IMR-90 (cell line): ENCODE measurements around the gene RAD51C. TPM values are rescaled to one million over a fixed set of nuclear protein-coding genes. Genes with fewer than 3 reads are reported as not detected.

Source experiments
- ATAC-seq: fragments of 200-7000 bp; cut with Tn5 transposase; 2 replicates; pipeline ENCODE4 v1.9.1; 2020; ENCODE audit warnings: low read depth, mild to moderate bottlenecking, moderate library complexity
- BruUV-seq: library from RNA; stranded (reverse); fragments of 400-500 nt; replicated peaks from 2 replicates; lab custom pipeline; 2021; lab: Mats Ljungman, UMichigan
- CTCF ChIA-PET: fragments of 300-600 bp; formaldehyde crosslinking; extraction: SDS; loops from one replicate; lab custom pipeline; 2021; ENCODE audit warnings: antibody characterized with exemption; lab: Yijun Ruan, JAX
- POLR2A ChIA-PET: fragments of 300-600 bp; sonication (Branson Sonifier 250); formaldehyde crosslinking; loops from one replicate; lab custom pipeline; 2022; ENCODE audit warnings: antibody characterized with exemption; ENCODE audit not compliant: unreplicated experiment; lab: Charles Lee
- DNase-seq: peaks from one replicate; pipeline ENCODE4 v3.0.0; 2013
- H2AFZ ChIP-seq: replicated peaks from 2 replicates; pipeline ENCODE3; 2013; ENCODE audit warnings: low read length, mild to moderate bottlenecking; ENCODE audit not compliant: poor library complexity
- H2AK5ac ChIP-seq: 2 replicates; pipeline ENCODE4 v1.6.1; 2013; ENCODE audit warnings: low read depth, low read length, inconsistent platforms
- H2AK9ac ChIP-seq: replicated peaks from 2 replicates; pipeline ENCODE3; 2013; ENCODE audit warnings: mild to moderate bottlenecking, low read depth, low read length, moderate library complexity; ENCODE audit not compliant: poor library complexity
- H2BK120ac ChIP-seq: 2 replicates; pipeline ENCODE4 v1.6.1; 2013; ENCODE audit warnings: low read depth, low read length, inconsistent platforms
- H2BK15ac ChIP-seq: 3 replicates; pipeline ENCODE4 v1.6.1; 2013; ENCODE audit warnings: low read depth, low read length, inconsistent platforms
- H2BK20ac ChIP-seq: 2 replicates; pipeline ENCODE4 v1.6.1; 2013; ENCODE audit warnings: low read depth, mild to moderate bottlenecking, inconsistent platforms, low read length, moderate library complexity
- H2BK5ac ChIP-seq: 2 replicates; pipeline ENCODE4 v1.6.1; 2013; ENCODE audit warnings: mild to moderate bottlenecking, low read depth, low read length, inconsistent platforms; ENCODE audit not compliant: poor library complexity, severe bottlenecking
- H3K14ac ChIP-seq: replicated peaks from 2 replicates; pipeline ENCODE4 v1.6.1; 2013; ENCODE audit warnings: low read depth, low read length, inconsistent platforms
- H3K18ac ChIP-seq: 2 replicates; pipeline ENCODE4 v1.6.1; 2013; ENCODE audit warnings: low read depth, low read length, control low read depth
- H3K23ac ChIP-seq: 2 replicates; pipeline ENCODE4 v1.6.1; 2013; ENCODE audit warnings: low read depth, low read length, inconsistent platforms
- H3K27ac ChIP-seq: 2 replicates; pipeline ENCODE4 v1.5.1; 2013; ENCODE audit warnings: mild to moderate bottlenecking, control low read depth, low read length; ENCODE audit not compliant: insufficient read depth
- H3K27me3 ChIP-seq: 2 replicates; pipeline ENCODE4 v1.6.1; 2013; ENCODE audit warnings: low read length; ENCODE audit not compliant: control insufficient read depth, insufficient read depth
- H3K36me3 ChIP-seq: 2 replicates; pipeline ENCODE4 v1.6.1; 2013; ENCODE audit warnings: low read length, mixed read lengths; ENCODE audit not compliant: control insufficient read depth, insufficient read depth
- H3K4ac ChIP-seq: 2 replicates; pipeline ENCODE4 v1.6.1; 2013; ENCODE audit warnings: low read depth, low read length, inconsistent platforms
- H3K4me1 ChIP-seq: 2 replicates; pipeline ENCODE4 v1.6.1; 2013; ENCODE audit warnings: low read length, mixed read lengths; ENCODE audit not compliant: control insufficient read depth, insufficient read depth
- H3K4me2 ChIP-seq: 2 replicates; pipeline ENCODE4 v1.6.1; 2013; ENCODE audit warnings: low read depth, mild to moderate bottlenecking, control low read depth, low read length, moderate library complexity
- H3K4me3 ChIP-seq: 2 replicates; pipeline ENCODE4 v1.5.1; 2013; ENCODE audit warnings: low read depth, mild to moderate bottlenecking, control low read depth, low read length, moderate library complexity; ENCODE audit not compliant: insufficient read depth
- H3K56ac ChIP-seq: 2 replicates; pipeline ENCODE4 v1.6.1; 2013; ENCODE audit warnings: low read length, inconsistent platforms; ENCODE audit not compliant: insufficient read depth; ENCODE audit errors: extremely low read depth
- H3K79me1 ChIP-seq, 2 experiments: 2 replicates each; pipeline ENCODE4 v1.6.1; 2013; ENCODE audit warnings: low read length in 2 of 2, inconsistent platforms in 1 of 2, low read depth in 1 of 2
- H3K9ac ChIP-seq: 2 replicates; pipeline ENCODE4 v1.6.1; 2013; ENCODE audit warnings: low read depth, low read length, control low read depth
- H3K9me1 ChIP-seq: 2 replicates; pipeline ENCODE4 v1.6.1; 2013; ENCODE audit warnings: low read length, inconsistent platforms; ENCODE audit not compliant: insufficient read depth
- H3K9me3 ChIP-seq: 2 replicates; pipeline ENCODE4 v1.6.1; 2013; ENCODE audit warnings: low read length; ENCODE audit not compliant: control insufficient read depth, insufficient read depth
- H4K20me1 ChIP-seq: 2 replicates; pipeline ENCODE4 v1.6.1; 2013; ENCODE audit warnings: low read length, inconsistent platforms; ENCODE audit not compliant: insufficient read depth
- H4K5ac ChIP-seq: 2 replicates; pipeline ENCODE4 v1.6.1; 2013; ENCODE audit warnings: mild to moderate bottlenecking, low read depth, low read length, control low read depth
- H4K8ac ChIP-seq, 2 experiments: 2 replicates each; pipeline ENCODE4 v1.6.1; 2013; ENCODE audit warnings: low read depth in 2 of 2, low read length in 2 of 2, control low read depth in 1 of 2, inconsistent platforms in 1 of 2
- H4K91ac ChIP-seq: 2 replicates; pipeline ENCODE4 v1.6.1; 2013; ENCODE audit warnings: low read depth, low read length, inconsistent platforms; ENCODE audit not compliant: insufficient read depth
- ELK1 ChIP-seq: fragments of 150-350 bp; IDR thresholded peaks from 2 replicates; pipeline ENCODE4 v1.6.1; 2016; ENCODE audit warnings: low read depth, mild to moderate bottlenecking, low read length, moderate library complexity, borderline replicate concordance
- FOS ChIP-seq: fragments of 150-350 bp; IDR thresholded peaks from 2 replicates; pipeline ENCODE4 v1.6.1; 2016; ENCODE audit warnings: low read depth, low read length
- MXI1 ChIP-seq: IDR thresholded peaks from 2 replicates; pipeline ENCODE4 v1.6.1; 2012; ENCODE audit warnings: low read depth, mild to moderate bottlenecking, low read length, moderate library complexity, borderline replicate concordance
- RFX5 ChIP-seq: IDR thresholded peaks from 2 replicates; pipeline ENCODE4 v1.8.0; 2012; ENCODE audit warnings: low read depth, mild to moderate bottlenecking, low read length, moderate library complexity
- USF2 ChIP-seq: fragments of 150-350 bp; IDR thresholded peaks from 2 replicates; pipeline ENCODE4 v1.6.1; 2017; ENCODE audit warnings: mild to moderate bottlenecking, antibody characterized with exemption, low read length, low read depth
- WGBS, 2 experiments: methylation state at CpG; one replicate each; pipeline versions ENCODE4 v1.1.5 to v1.1.7; 2013; ENCODE audit warnings: missing lambda C conversion rate in 2 of 2; ENCODE audit not compliant: insufficient read length in 1 of 2; ENCODE audit errors: extremely low coverage in 2 of 2; 5-methylcytosine and 5-hydroxymethylcytosine counted together
- dilution Hi-C: fragments of 300-500 bp; cut with HindIII; formaldehyde crosslinking; loops from one replicate; pipeline ENCODE4 v1.14.3; 2018; ENCODE audit warnings: low sequenced_read_pairs; ENCODE audit not compliant: unreplicated experiment
- in situ Hi-C: fragments of 300-500 bp; cut with MboI; formaldehyde crosslinking; loops from 3 replicates; pipeline ENCODE4 v1.14.3; 2019; ENCODE audit warnings: low sequenced_read_pairs, inconsistent platforms, mixed read lengths
- intact Hi-C: fragments of 100-400 bp; cut with micrococcal nuclease; formaldehyde crosslinking; loops from 2 replicates; pipeline ENCODE4 v1.10.0; 2022
- polyA plus RNA-seq, 3 experiments: library from polyadenylated mRNA; depleted of rRNA; stranded (reverse); fragments of >200 nt; gene quantifications; 2 replicates each; pipeline ENCODE4 v1.2.3, GENCODE V29; 2012; ENCODE audit warnings: low replicate concordance in 1 of 3
- total RNA-seq: library from RNA; depleted of rRNA; stranded (reverse); fragments of >200 nt; gene quantifications from 2 replicates; pipeline ENCODE4 v1.2.3, GENCODE V29; 2012

Gene RAD51C
- total and polyA plus RNA-seq, 2 of the 4 experiments (the other 2 are of a cell fraction) = 21.1 to 28.3 TPM

GRCh38 chr17:58668598-58668935, 23.8 kb upstream of the RAD51C start:
- in situ Hi-C loops (no loop called here), dilution Hi-C loops (no loop called here), intact Hi-C loops (no loop called here)
- no peak overlapping the region for H3K4me3 ChIP-seq
- H2BK5ac ChIP-seq = no peak overlapping the region
- H3K4me1 ChIP-seq = no peaks in the 10 kb centered on the region; the same call in 1 of the 2 replicates
- no peaks in the 10 kb centered on the region for H3K79me1 ChIP-seq
- H4K20me1 ChIP-seq = no peaks in the 10 kb centered on the region
- H4K8ac ChIP-seq = no peak overlapping the region
- DNase-seq (no peak), ATAC-seq (no peak)
- no peak overlapping the region for H3K9ac ChIP-seq
- no peak overlapping the region for H2BK15ac ChIP-seq
- no peaks in the 10 kb centered on the region for H3K36me3 ChIP-seq
- H2AK9ac ChIP-seq = no peak overlapping the region
- no peak overlapping the region for H3K27ac ChIP-seq
- TF ChIP-seq ELK1 = no peak
- no peak for TF ChIP-seq USF2
- TF ChIP-seq FOS = no peak
- no peak for TF ChIP-seq RFX5
- TF ChIP-seq MXI1 = no peak
- no peak overlapping the region for H2AFZ ChIP-seq
- ChIA-PET CTCF (no interaction called here), POLR2A (no interaction called here)
- peaks cover 7% of the 10 kb centered on the region for H3K9me1 ChIP-seq
- H3K23ac ChIP-seq = no peak overlapping the region
- H2AK5ac ChIP-seq = no peak overlapping the region
- H3K56ac ChIP-seq = no peak overlapping the region
- no peak overlapping the region for H3K14ac ChIP-seq
- no peaks in the 10 kb centered on the region for H3K9me3 ChIP-seq
- no peak overlapping the region for H2BK20ac ChIP-seq
- no CpG with 5 or more reads among the region's 2 CpGs for WGBS, 2 experiments
- H3K4me2 ChIP-seq = no peak overlapping the region
- H3K18ac ChIP-seq = no peak overlapping the region
- no peaks in the 10 kb centered on the region for H3K27me3 ChIP-seq
- H4K91ac ChIP-seq = no peak overlapping the region
- no peak overlapping the region for H3K4ac ChIP-seq
- H4K5ac ChIP-seq = no peak overlapping the region
- no peak overlapping the region for H2BK120ac ChIP-seq
- BruUV-seq = no TSS peak
